Measurements from ENCODE around the gene FAM241A.

- TF ChIP-seq CTCF (conservative IDR thresholded peaks at IDR 0.05 in 1 of 2, IDR thresholded peaks at IDR 0.05 in 1 of 2; ENCODE audit: low read depth in 1 of 2, low read length in 2 of 2) (no peak), EZH2 (IDR thresholded peaks at IDR 0.05; ENCODE audit: low read length, missing control alignments) (no peak)
These were observed 40.8 kb downstream of the FAM241A start for GRCh38 chr4:112185740-112186670.
